ENCODE data around the gene MBOAT1. TPM values are rescaled to one million over a fixed set of nuclear protein-coding genes. Genes with fewer than 3 reads are reported as not detected.

Gene MBOAT1
- total RNA-seq, 1 donor from 2014 or later, result 6.4 TPM

DNA sequence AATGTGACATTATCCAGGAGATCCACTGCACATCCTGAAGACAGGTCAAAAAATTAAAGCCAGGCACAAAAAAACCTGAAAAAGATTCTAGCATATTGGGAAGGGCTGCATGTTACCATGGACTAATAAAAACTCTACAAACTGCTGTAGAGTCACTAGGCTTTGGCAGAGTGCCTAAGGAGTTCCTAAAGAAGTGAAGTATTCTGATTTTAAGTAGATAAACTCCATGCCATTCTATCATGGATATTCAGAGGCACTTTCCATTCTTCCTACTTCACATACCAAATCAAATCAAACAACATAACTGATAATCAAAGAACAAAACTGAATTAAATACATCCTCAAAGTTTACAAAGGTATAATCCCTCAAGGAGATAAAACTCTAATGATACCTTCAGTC, 3.0 kb upstream of the MBOAT1 start:
- H3K27ac ChIP-seq (ENCODE audit: low read depth, low read length), result no peak overlapping the region
- DNase-seq (ENCODE audit: low read depth) (no peak), FAIRE-seq (no peak)
- no peak overlapping the region for H3K4me3 ChIP-seq (ENCODE audit: insufficient read depth, low read depth, low read length)
- H4K20me1 ChIP-seq (ENCODE audit: insufficient read depth, low read length), result no peaks in the 10 kb centered on the region
- Mint-ChIP-seq H3K4me3 (ENCODE audit: unreplicated experiment) (no peak overlapping the region), H3K27ac (ENCODE audit: unreplicated experiment) (no peak overlapping the region), H3K4me1 (ENCODE audit: low read depth, unreplicated experiment) (peaks cover 15% of the 10 kb centered on the region), H3K9me3 (ENCODE audit: unreplicated experiment) (peaks cover 1% of the 10 kb centered on the region), H3K27me3 (ENCODE audit: low read depth, unreplicated experiment) (no peaks in the 10 kb centered on the region), H3K36me3 (ENCODE audit: low read depth, unreplicated experiment) (no peaks in the 10 kb centered on the region)
- peaks cover 17% of the 10 kb centered on the region for H3K4me1 ChIP-seq (ENCODE audit: insufficient read depth, low read length)
- no peak overlapping the region for H3K9ac ChIP-seq (ENCODE audit: low read length)
- no peak for TF ChIP-seq EZH2 (IDR thresholded peaks at IDR 0.05; ENCODE audit: insufficient read depth, low read length)
- TF ChIP-seq, protein P1, sequence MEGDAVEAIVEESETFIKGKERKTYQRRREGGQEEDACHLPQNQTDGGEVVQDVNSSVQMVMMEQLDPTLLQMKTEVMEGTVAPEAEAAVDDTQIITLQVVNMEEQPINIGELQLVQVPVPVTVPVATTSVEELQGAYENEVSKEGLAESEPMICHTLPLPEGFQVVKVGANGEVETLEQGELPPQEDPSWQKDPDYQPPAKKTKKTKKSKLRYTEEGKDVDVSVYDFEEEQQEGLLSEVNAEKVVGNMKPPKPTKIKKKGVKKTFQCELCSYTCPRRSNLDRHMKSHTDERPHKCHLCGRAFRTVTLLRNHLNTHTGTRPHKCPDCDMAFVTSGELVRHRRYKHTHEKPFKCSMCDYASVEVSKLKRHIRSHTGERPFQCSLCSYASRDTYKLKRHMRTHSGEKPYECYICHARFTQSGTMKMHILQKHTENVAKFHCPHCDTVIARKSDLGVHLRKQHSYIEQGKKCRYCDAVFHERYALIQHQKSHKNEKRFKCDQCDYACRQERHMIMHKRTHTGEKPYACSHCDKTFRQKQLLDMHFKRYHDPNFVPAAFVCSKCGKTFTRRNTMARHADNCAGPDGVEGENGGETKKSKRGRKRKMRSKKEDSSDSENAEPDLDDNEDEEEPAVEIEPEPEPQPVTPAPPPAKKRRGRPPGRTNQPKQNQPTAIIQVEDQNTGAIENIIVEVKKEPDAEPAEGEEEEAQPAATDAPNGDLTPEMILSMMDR (IDR thresholded peaks at IDR 0.05; ENCODE audit: insufficient read depth, low read depth, low read length), result no peak
- H3K79me2 ChIP-seq (ENCODE audit: insufficient read depth, low read length), result no peaks in the 10 kb centered on the region
- H3K27me3 ChIP-seq (ENCODE audit: insufficient read depth, low read length), result no peaks in the 10 kb centered on the region
- no peaks in the 10 kb centered on the region for H3K36me3 ChIP-seq (ENCODE audit: insufficient read depth, low read length)
- H3K4me2 ChIP-seq (ENCODE audit: low read length), result no peak overlapping the region
- H3K9me3 ChIP-seq (ENCODE audit: insufficient read depth, low read depth, low read length), result no peaks in the 10 kb centered on the region
- H2AFZ ChIP-seq (ENCODE audit: low read depth, low read length), result no peak overlapping the region

DNA sequence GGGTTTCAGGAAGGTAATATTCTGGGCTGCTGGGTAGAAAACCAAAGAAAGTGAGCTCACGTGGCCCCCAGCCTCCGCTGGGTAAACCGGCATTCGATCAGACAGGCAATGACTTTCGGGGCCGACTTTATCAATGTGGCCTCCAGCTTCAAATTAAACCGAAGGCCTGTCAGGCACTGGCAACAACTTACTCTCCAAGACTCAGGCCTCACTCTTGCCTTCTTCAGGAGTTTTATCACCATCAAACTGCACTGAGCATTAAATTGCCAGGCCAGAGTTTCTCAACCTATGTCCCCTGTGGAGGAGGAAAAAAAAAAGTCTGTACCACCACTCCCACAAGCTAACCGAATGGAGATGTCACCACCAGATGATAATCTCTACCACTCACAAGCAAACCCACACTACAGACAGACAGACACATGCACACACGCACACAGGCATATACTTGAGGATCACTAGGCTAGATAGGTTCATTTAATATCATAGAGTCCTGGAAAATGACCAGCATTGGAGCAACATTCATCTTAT, 1.1 kb upstream of the MBOAT1 start:
- Histone ChIP-seq H3K9me3 (ENCODE audit: insufficient read depth, low read depth, low read length) (no peaks in the 10 kb centered on the region), H3K9ac (ENCODE audit: low read length) (peak overlapping the region; percentile 81), H3K79me2 (ENCODE audit: insufficient read depth, low read length) (no peaks in the 10 kb centered on the region), H3K27me3 (ENCODE audit: insufficient read depth, low read length) (no peaks in the 10 kb centered on the region), H3K36me3 (ENCODE audit: insufficient read depth, low read length) (no peaks in the 10 kb centered on the region), H3K4me1 (ENCODE audit: insufficient read depth, low read length) (peaks cover 17% of the 10 kb centered on the region), H3K4me2 (ENCODE audit: low read length) (peak overlapping the region; percentile 100), H3K27ac (ENCODE audit: low read depth, low read length) (peak overlapping the region; percentile 66), H3K4me3 (ENCODE audit: insufficient read depth, low read depth, low read length) (peak overlapping the region; percentile 87), H4K20me1 (ENCODE audit: insufficient read depth, low read length) (no peaks in the 10 kb centered on the region), H2AFZ (ENCODE audit: low read depth, low read length) (peak overlapping the region; percentile 98)
- DNase-seq (ENCODE audit: low read depth), result no peak
- Mint-ChIP-seq H3K27ac (ENCODE audit: unreplicated experiment) (peak overlapping the region; percentile 96), H3K4me1 (ENCODE audit: low read depth, unreplicated experiment) (peaks cover 15% of the 10 kb centered on the region), H3K4me3 (ENCODE audit: unreplicated experiment) (peak overlapping the region; percentile 87), H3K27me3 (ENCODE audit: low read depth, unreplicated experiment) (no peaks in the 10 kb centered on the region), H3K36me3 (ENCODE audit: low read depth, unreplicated experiment) (no peaks in the 10 kb centered on the region), H3K9me3 (ENCODE audit: unreplicated experiment) (no peaks in the 10 kb centered on the region)
- no peak for FAIRE-seq
- TF ChIP-seq, protein P1 (IDR thresholded peaks at IDR 0.05; ENCODE audit: insufficient read depth, low read depth, low read length), result no peak
- no peak for TF ChIP-seq EZH2 (IDR thresholded peaks at IDR 0.05; ENCODE audit: insufficient read depth, low read length)

DNA sequence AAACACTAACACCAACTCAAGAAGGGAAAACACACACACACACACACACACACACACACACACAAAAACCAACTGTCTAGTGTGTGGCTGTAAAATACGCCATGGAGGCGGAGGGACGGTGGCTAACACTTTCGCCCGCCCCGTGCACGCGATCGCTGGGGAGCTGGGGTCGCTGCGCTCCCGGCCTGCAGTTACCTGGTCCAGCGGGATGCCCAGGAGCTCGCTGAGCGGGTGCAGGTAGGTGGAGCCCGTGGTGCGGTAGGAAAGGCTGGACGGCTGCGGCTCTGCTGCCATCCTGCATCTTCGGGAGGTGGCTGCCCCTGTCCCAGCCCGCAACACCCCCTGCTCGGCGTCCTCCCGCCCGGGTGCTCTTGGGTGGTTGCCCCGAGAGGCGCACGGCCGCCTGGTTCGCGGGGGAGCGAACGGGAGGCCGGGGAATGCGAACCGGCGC, 303 bp downstream of the MBOAT1 start:
- no peaks in the 10 kb centered on the region for H3K79me2 ChIP-seq (ENCODE audit: insufficient read depth, low read length)
- peak overlapping the region; percentile 100 for H3K4me2 ChIP-seq (ENCODE audit: low read length)
- H2AFZ ChIP-seq (ENCODE audit: low read depth, low read length), result peak overlapping the region; percentile 98
- H3K4me3 Mint-ChIP-seq (ENCODE audit: unreplicated experiment), result peak overlapping the region; percentile 91
- no peaks in the 10 kb centered on the region for H3K9me3 Mint-ChIP-seq (ENCODE audit: unreplicated experiment)
- TF ChIP-seq, protein P1 (IDR thresholded peaks at IDR 0.05; ENCODE audit: insufficient read depth, low read depth, low read length), result no peak
- no peak for TF ChIP-seq EZH2 (IDR thresholded peaks at IDR 0.05; ENCODE audit: insufficient read depth, low read length)
- H3K27me3 ChIP-seq (ENCODE audit: insufficient read depth, low read length), result no peaks in the 10 kb centered on the region
- peak; percentile 36 for DNase-seq (ENCODE audit: low read depth)
- H3K27me3 Mint-ChIP-seq (ENCODE audit: low read depth, unreplicated experiment), result no peaks in the 10 kb centered on the region
- no peaks in the 10 kb centered on the region for H4K20me1 ChIP-seq (ENCODE audit: insufficient read depth, low read length)
- peak overlapping the region; percentile 87 for H3K4me3 ChIP-seq (ENCODE audit: insufficient read depth, low read depth, low read length)
- no peak for FAIRE-seq
- H3K9me3 ChIP-seq (ENCODE audit: insufficient read depth, low read depth, low read length), result no peaks in the 10 kb centered on the region
- H3K4me1 Mint-ChIP-seq (ENCODE audit: low read depth, unreplicated experiment), result peaks cover 11% of the 10 kb centered on the region
- H3K4me1 ChIP-seq (ENCODE audit: insufficient read depth, low read length), result peaks cover 17% of the 10 kb centered on the region
- H3K9ac ChIP-seq (ENCODE audit: low read length), result peak overlapping the region; percentile 81
- H3K36me3 ChIP-seq (ENCODE audit: insufficient read depth, low read length), result no peaks in the 10 kb centered on the region
- peak overlapping the region; percentile 66 for H3K27ac ChIP-seq (ENCODE audit: low read depth, low read length)
- no peaks in the 10 kb centered on the region for H3K36me3 Mint-ChIP-seq (ENCODE audit: low read depth, unreplicated experiment)
- no peak overlapping the region for H3K27ac Mint-ChIP-seq (ENCODE audit: unreplicated experiment)

Data from astrocyte (in vitro differentiated cells and primary cell).